Prostate gland (tissue), 2 donors: ENCODE measurements around the gene PTGER1. TPM values are rescaled to one million over a fixed set of nuclear protein-coding genes. Genes with fewer than 3 reads are reported as not detected.
A peak's percentile ranks its signal among the peaks of the same experiment; 100 is the strongest.

Experiments
- DNase-seq: peaks from one replicate; pipeline ENCODE4 v3.0.0-alpha.2; 2019; ENCODE audit warnings: low spot score
- H3K27ac ChIP-seq, 2 donors: fragments of 200-600 bp; sonication (generic); 2 replicates each; pipeline ENCODE4 v1.5.1; 2017 to 2019
- H3K27me3 ChIP-seq: fragments of 200-600 bp; sonication (generic); replicated peaks from 2 replicates; pipeline ENCODE4 v1.5.1; 2019; ENCODE audit not compliant: insufficient read depth
- H3K36me3 ChIP-seq, 2 donors: fragments of 200-600 bp; sonication (generic); 1 replicate in 1 of 2; 2 replicates in 1 of 2; pipeline versions ENCODE4 v1.5.1 to v1.8.1; 2017 to 2019
- H3K4me1 ChIP-seq: fragments of 200-600 bp; sonication (generic); replicated peaks from 2 replicates; pipeline ENCODE4 v1.5.1; 2019
- H3K4me3 ChIP-seq, 2 donors: fragments of 200-600 bp; sonication (generic); 2 replicates each; pipeline ENCODE4 v1.5.1; 2017 to 2019
- H3K9me3 ChIP-seq: fragments of 200-600 bp; sonication (generic); 2 replicates; pipeline ENCODE4 v1.5.1; 2017
- CTCF ChIP-seq, 4 experiments: fragments of 200-600 bp in 2 of 4; fragments of 450-650 bp in 2 of 4; sonication (generic) in 2 of 4; IDR thresholded peaks; 1 replicate in 3 of 4; 2 replicates in 1 of 4; pipeline ENCODE4 v1.5.1; 2016 to 2019; ENCODE audit warnings: antibody characterized with exemption in 4 of 4, mild to moderate bottlenecking in 2 of 4, moderate library complexity in 2 of 4
- POLR2A ChIP-seq: fragments of 450-650 bp; IDR thresholded peaks from one replicate; pipeline ENCODE4 v1.6.1; 2016; ENCODE audit warnings: antibody characterized with exemption, mild to moderate bottlenecking
- POLR2AphosphoS5 ChIP-seq: sonication (generic); formaldehyde crosslinking; IDR thresholded peaks from one replicate; pipeline ENCODE4 v1.6.1; 2017; ENCODE audit warnings: antibody characterized with exemption
- WGBS: methylation state at CpG from one replicate; pipeline ENCODE4 v1.1.5; 2018; 5-methylcytosine and 5-hydroxymethylcytosine counted together
- intact Hi-C: fragments of 100-400 bp; cut with DNase I; formaldehyde crosslinking; loops from one replicate; pipeline ENCODE4 v1.14.2; 2022
- total RNA-seq, 2 donors: library from RNA; depleted of rRNA; stranded (reverse); fragments of >200 nt; gene quantifications; one replicate each; pipeline ENCODE4 v1.1.0, GENCODE V29; 2016

The PTGER1 gene
- total RNA-seq, 2 donors from 2014 or later = 1.0 TPM; not detected in 1

GRCh38 chr19:14482172-14482941 lies 7.2 kb upstream of the PTGER1 start:
- H3K36me3 ChIP-seq = no peaks in the 10 kb centered on the region
- no peak overlapping the region for H3K27ac ChIP-seq

GRCh38 chr19:14480700-14481079 lies 5.5 kb upstream of the PTGER1 start:
- no peak overlapping the region for H3K4me3 ChIP-seq
- H3K9me3 ChIP-seq = no peaks in the 10 kb centered on the region
- 86% methylated on average over 5 of the region's 5 CpGs for WGBS
- H3K36me3 ChIP-seq = no peaks in the 10 kb centered on the region
- TF ChIP-seq POLR2AphosphoS5 = no peak
- TF ChIP-seq CTCF (IDR thresholded peaks at IDR 0.05) = no peak
- no peak for TF ChIP-seq POLR2A
- intact Hi-C loops = no loop called here
- DNase-seq = no peak
- no peaks in the 10 kb centered on the region for H3K27me3 ChIP-seq
- no peaks in the 10 kb centered on the region for H3K4me1 ChIP-seq
- H3K27ac ChIP-seq = no peak overlapping the region

More at GRCh38 chr19:14482172-14482941, 7.2 kb upstream of the PTGER1 start:
- no peak for TF ChIP-seq POLR2AphosphoS5
- no peak for TF ChIP-seq CTCF (IDR thresholded peaks at IDR 0.05)
- TF ChIP-seq POLR2A = no peak
- 89% methylated on average over 17 of the region's 18 CpGs for WGBS
- H3K4me3 ChIP-seq = no peak overlapping the region
- H3K9me3 ChIP-seq = no peaks in the 10 kb centered on the region
- DNase-seq = no peak
- H3K27me3 ChIP-seq = no peaks in the 10 kb centered on the region
- no peaks in the 10 kb centered on the region for H3K4me1 ChIP-seq
- intact Hi-C loops = no loop called here

- 67% methylated on average over 38 of the region's 43 CpGs for WGBS
- Histone ChIP-seq H3K27me3 (no peaks in the 10 kb centered on the region), H3K4me1 (no peaks in the 10 kb centered on the region), H3K9me3 (no peaks in the 10 kb centered on the region), H3K27ac (no peak overlapping the region), H3K4me3 (no peak overlapping the region), H3K36me3 (no peaks in the 10 kb centered on the region)
- intact Hi-C loops = loop anchor here (10.0 kb wide), 1 partner anchor 335 kb away; no protein-coding TSS in a partner anchor
- no peak for DNase-seq
- TF ChIP-seq POLR2AphosphoS5 = no peak
- peak in 3 of 4 experiments; percentile 40 to 69 (median 51) for TF ChIP-seq CTCF (IDR thresholded peaks at IDR 0.05)
These were observed 5.0 kb upstream of the PTGER1 start for GRCh38 chr19:14479975-14480699.

DNA sequence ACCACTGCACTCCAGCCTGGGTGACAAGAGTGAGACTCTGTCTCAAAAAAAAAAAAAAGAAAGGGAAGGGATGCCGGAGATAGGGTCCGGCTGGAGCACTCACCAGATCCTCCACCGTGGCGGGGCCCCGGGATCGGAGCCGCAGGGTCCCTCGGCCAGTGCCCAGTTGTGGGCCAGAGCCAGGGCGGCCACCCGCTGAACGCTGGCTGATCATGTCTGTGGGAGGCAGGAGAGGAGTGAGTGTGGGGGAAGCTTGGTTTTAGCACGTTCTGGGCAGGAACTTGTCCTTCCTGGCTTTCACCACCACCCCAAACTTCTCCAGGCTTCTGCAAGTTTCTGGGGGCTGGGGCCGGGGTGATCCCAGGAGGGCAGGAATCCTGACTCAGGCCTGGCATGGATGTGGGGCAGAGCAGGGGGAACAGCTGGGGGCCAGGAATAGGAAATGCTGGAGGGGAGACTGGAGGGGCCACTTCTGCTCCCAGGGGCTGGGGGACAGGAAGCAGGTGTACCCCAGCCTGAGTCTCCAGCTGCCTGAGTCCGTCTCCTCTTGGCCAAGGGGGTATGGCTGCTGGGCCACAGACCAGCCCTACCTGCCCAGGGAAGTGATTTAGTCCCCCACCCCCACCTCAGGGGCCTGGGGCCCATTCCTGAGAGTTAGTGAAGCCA lies 4.3 kb upstream of the PTGER1 start:
- H3K4me1 ChIP-seq = no peaks in the 10 kb centered on the region
- intact Hi-C loops = loop anchor here (10.0 kb wide), 1 partner anchor 335 kb away; no protein-coding TSS in a partner anchor
- WGBS = 87% methylated on average over 14 of the region's 14 CpGs
- no peaks in the 10 kb centered on the region for H3K36me3 ChIP-seq
- H3K27ac ChIP-seq = no peak overlapping the region
- H3K9me3 ChIP-seq = no peaks in the 10 kb centered on the region
- no peak for TF ChIP-seq POLR2A
- no peak for TF ChIP-seq POLR2AphosphoS5
- no peak for TF ChIP-seq CTCF (IDR thresholded peaks at IDR 0.05)
- no peaks in the 10 kb centered on the region for H3K27me3 ChIP-seq
- H3K4me3 ChIP-seq = no peak overlapping the region
- no peak for DNase-seq
